Measurements from ENCODE around the gene MAPKBP1.
A peak's percentile ranks its signal among the peaks of the same experiment; 100 is the strongest.

MAPKBP1 gene

DNA sequence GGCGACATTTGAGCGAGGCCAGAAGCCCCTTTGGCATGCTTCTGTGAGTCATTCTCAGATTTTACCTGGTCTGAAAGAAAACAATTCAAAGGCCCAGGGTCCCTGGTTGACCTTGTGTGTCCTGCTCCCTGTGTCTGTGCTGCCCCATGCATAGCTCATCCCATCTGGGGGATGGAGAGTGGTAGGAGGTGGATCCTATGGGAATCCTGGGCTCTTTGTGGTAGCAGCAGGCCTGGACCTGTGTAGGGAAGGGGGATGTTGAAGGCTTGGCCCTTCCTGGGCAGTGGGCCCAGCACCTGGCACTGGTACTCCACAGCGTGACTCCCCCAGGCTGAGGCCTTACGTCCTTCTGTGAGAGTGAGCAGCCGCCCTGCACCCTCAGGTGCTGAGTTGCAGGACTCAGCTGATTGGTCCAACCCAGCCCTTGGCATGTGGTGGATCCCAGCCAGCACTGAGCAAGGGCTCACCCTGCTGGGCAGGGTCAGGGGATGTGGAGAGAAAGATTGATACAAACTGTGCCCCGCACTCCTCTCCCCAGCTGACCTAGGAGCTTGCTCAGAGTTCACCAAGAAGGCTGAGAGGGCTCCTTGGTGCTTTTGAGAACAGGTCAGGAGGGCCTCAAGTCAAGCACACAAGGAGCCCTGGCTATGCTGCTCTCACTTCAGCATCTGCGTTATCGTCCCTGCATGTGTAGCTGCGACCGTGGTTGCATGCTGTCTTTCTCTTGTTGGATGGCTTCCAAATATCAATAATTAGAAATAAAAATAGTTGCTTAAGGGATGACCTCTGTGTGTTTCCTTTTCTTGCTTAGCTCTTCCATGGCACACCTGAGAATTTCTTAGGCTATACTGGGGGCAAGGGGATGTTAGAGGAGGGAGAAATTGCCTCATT lies 32.3 kb downstream of the MAPKBP1 start:
- H3K27me3 ChIP-seq (ENCODE audit: control insufficient read depth in 1 of 2, insufficient read depth in 2 of 2, low read length in 2 of 2), result no peaks in the 10 kb centered on the region
- H3K4me3 ChIP-seq (ENCODE audit: low read length in 2 of 2), result no peak overlapping the region
- H3K9me3 ChIP-seq (ENCODE audit: control insufficient read depth in 2 of 2, low read length in 2 of 2), result no peaks in the 10 kb centered on the region
- peak overlapping the region in 1 of 2 donors; percentile 36 for H3K9ac ChIP-seq (ENCODE audit: low read length in 2 of 2)
- H3K4me1 ChIP-seq (ENCODE audit: control insufficient read depth, insufficient read depth, low read length), result peaks cover 35% of the 10 kb centered on the region
- H3K27ac ChIP-seq (ENCODE audit: low read length), result peak overlapping the region; percentile 82
- no peaks in the 10 kb centered on the region for H3K36me3 ChIP-seq (ENCODE audit: control insufficient read depth in 2 of 2, insufficient read depth in 2 of 2, low read length in 2 of 2)

DNA sequence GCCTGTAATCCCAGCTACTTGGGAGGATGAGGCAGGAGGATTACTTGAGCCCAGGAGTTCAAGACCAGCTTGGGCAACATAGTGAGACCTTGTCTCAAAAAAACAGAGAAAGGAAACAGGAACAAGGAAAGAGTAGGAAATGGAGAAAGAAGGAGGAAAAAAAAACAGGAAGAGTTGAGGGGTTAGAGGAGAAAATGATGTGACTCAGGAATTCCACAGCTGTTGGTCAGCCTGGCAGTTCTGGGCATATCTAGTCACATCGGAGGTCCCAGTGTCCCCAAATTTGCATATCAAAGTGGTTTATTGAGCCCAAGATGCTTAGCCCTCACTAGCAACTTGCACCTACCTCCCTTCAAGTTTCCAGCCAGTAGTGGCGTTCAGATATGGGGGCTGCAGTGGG lies 34.8 kb downstream of the MAPKBP1 start:
- Histone ChIP-seq H3K36me3 (ENCODE audit: control insufficient read depth in 2 of 2, insufficient read depth in 2 of 2, low read length in 2 of 2) (peaks cover 0 to 14% of the 10 kb centered on the region in 2 donors), H3K9me3 (ENCODE audit: control insufficient read depth in 2 of 2, low read length in 2 of 2) (no peaks in the 10 kb centered on the region), H3K27ac (ENCODE audit: low read length) (no peak overlapping the region), H3K27me3 (ENCODE audit: control insufficient read depth in 1 of 2, insufficient read depth in 2 of 2, low read length in 2 of 2) (no peaks in the 10 kb centered on the region), H3K4me1 (ENCODE audit: control insufficient read depth, insufficient read depth, low read length) (peaks cover 34% of the 10 kb centered on the region), H3K9ac (ENCODE audit: low read length in 2 of 2) (no peak overlapping the region), H3K4me3 (ENCODE audit: low read length in 2 of 2) (no peak overlapping the region)

DNA sequence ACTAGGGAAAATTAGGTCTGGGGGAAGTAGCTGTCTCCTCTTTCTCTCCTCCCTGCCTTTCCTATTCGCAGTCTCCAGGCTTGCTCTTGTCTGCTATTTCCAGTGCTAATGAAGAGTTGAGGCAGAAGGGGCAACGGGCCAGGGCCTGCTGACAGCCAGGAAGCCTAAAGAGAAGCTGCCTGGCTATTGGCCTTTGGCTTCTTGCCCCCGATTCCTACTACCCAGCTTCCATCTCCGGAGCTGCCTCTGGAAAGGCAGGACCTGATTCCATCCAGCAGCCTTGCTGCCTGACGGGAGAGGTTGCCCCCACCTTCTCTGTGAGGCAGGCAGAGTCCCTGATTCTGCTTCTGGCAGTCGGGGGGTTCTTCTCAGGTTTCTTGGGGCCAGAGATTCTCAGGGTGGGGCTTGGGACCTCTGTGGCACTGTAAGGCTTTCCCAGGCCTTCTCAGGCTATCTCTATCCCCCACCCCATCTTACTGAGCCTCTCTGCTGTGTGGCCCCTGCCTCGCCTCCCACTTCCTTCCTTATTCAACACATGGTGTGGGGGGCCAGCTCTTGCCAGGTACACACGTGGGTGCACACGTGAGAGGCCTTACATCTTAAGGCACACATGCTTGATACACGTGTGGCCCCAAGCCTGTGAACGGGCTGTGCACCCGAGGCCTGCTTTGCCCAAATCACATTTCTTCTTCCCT lies 35.4 kb downstream of the MAPKBP1 start:
- H3K27ac ChIP-seq (ENCODE audit: low read length), result no peak overlapping the region
- no peaks in the 10 kb centered on the region for H3K27me3 ChIP-seq (ENCODE audit: control insufficient read depth in 1 of 2, insufficient read depth in 2 of 2, low read length in 2 of 2)
- H3K9me3 ChIP-seq (ENCODE audit: control insufficient read depth in 2 of 2, low read length in 2 of 2), result no peaks in the 10 kb centered on the region
- H3K4me1 ChIP-seq (ENCODE audit: control insufficient read depth, insufficient read depth, low read length), result peaks cover 28% of the 10 kb centered on the region
- no peak overlapping the region for H3K9ac ChIP-seq (ENCODE audit: low read length in 2 of 2)
- no peak overlapping the region for H3K4me3 ChIP-seq (ENCODE audit: low read length in 2 of 2)
- H3K36me3 ChIP-seq (ENCODE audit: control insufficient read depth in 2 of 2, insufficient read depth in 2 of 2, low read length in 2 of 2), result peaks cover 0 to 18% of the 10 kb centered on the region in 2 donors

DNA sequence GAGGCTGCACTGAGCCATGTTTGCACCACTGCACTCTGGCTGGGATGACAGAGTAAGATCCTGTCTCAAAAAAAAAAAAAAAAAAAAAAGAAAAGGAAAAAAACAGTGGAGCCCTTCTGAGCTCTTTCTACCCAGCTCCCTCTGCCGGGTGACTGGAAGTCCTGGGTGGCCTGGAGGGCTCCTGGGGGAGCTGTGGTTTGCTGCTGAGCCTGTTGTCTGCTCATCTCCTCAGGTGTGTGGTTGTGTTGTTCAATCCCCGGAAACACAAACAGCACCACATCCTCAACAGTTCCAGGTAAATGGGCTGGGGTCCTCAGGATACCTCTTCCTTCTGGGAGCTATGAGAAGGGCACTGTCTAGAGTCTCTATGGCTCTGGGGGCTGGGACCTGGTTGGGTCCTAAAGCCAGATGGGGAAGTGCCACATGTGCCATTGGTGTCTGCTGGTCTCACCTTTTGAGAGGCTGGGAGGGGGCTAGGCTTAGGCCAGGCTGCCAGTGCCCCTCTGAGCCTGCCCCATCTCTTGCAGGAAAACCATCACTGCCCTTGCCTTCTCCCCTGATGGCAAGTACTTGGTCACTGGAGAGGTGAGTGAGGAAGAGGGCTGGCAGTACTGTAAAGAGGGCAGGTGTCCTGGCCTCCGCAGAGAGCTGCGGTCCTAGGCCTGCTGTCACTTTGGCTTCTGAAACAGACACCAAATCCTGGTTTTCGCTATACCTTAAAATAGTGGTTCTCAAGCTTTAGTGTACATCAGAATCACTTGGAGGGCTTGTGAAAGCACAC lies 36.6 kb downstream of the MAPKBP1 start:
- Histone ChIP-seq H3K27me3 (ENCODE audit: control insufficient read depth in 1 of 2, insufficient read depth in 2 of 2, low read length in 2 of 2) (no peaks in the 10 kb centered on the region), H3K4me1 (ENCODE audit: control insufficient read depth, insufficient read depth, low read length) (peaks cover 16% of the 10 kb centered on the region), H3K9ac (ENCODE audit: low read length in 2 of 2) (no peak overlapping the region), H3K36me3 (ENCODE audit: control insufficient read depth in 2 of 2, insufficient read depth in 2 of 2, low read length in 2 of 2) (peaks cover 7 to 27% of the 10 kb centered on the region in 2 donors), H3K4me3 (ENCODE audit: low read length in 2 of 2) (no peak overlapping the region), H3K27ac (ENCODE audit: low read length) (no peak overlapping the region), H3K9me3 (ENCODE audit: control insufficient read depth in 2 of 2, low read length in 2 of 2) (no peaks in the 10 kb centered on the region)

DNA sequence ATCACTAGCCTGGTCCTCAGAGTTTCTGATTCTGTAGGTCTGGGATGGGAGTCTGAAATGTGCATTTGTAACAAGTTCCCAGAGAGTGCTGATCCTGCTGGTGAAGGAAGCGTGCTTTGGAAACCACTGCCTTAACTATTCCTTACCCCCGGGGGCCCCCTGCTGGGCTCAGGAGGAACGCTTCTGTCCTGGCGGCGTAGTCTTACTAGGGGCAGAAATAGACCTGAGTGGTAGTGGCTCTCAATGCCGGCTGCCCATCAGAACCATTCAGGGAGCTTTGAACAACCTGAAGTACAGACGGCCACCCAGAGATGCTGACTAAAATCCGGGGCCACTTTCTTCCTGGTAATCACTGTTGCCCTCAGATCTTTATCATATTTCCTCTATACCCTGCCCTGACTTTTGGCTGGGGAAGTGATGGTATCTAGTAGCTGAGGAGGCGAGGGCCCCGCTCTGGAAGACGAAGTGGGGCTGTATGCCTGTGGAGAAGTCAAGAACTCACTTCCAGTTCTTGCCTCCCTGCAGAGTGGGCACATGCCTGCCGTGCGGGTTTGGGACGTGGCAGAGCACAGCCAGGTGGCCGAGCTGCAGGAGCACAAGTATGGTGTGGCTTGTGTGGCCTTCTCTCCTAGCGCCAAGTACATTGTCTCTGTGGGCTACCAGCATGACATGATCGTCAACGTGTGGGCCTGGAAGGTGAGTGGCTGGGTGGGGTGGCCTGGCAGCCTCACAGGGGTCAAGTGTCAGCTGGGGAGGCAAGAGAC lies 37.3 kb downstream of the MAPKBP1 start:
- peaks cover 7 to 29% of the 10 kb centered on the region in 2 donors for H3K36me3 ChIP-seq (ENCODE audit: control insufficient read depth in 2 of 2, insufficient read depth in 2 of 2, low read length in 2 of 2)
- H3K27me3 ChIP-seq (ENCODE audit: control insufficient read depth in 1 of 2, insufficient read depth in 2 of 2, low read length in 2 of 2), result no peaks in the 10 kb centered on the region
- no peak overlapping the region for H3K27ac ChIP-seq (ENCODE audit: low read length)
- H3K9ac ChIP-seq (ENCODE audit: low read length in 2 of 2), result no peak overlapping the region
- no peak overlapping the region for H3K4me3 ChIP-seq (ENCODE audit: low read length in 2 of 2)
- H3K9me3 ChIP-seq (ENCODE audit: control insufficient read depth in 2 of 2, low read length in 2 of 2), result no peaks in the 10 kb centered on the region
- peaks cover 9% of the 10 kb centered on the region for H3K4me1 ChIP-seq (ENCODE audit: control insufficient read depth, insufficient read depth, low read length)

DNA sequence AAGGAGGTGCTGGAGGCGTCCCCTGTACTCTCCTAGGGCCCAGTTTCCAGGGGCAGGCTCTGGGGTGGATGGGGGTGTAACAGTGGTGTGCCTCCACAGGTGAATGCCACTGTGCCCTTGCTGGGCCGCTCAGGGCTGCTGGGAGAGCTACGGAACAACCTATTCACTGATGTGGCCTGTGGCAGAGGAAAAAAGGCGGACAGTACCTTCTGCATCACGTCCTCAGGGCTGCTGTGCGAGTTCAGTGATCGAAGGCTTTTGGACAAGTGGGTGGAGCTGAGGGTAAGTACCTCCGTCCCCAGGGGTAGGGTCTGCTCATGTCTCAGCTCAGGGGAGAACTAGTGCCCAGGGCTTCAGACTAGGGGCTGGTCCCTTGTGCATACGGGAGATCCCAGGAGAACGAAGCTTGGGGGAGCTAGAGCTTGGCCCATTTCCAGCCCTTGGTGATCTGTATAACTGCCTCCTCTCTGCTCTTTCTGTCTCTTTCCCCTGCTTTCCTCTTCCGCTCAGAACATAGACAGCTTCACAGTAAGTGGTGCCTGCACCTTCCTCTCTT lies 38.6 kb downstream of the MAPKBP1 start:
- no peak overlapping the region for H3K4me3 ChIP-seq (ENCODE audit: low read length in 2 of 2)
- H3K9ac ChIP-seq (ENCODE audit: low read length in 2 of 2), result no peak overlapping the region
- H3K36me3 ChIP-seq (ENCODE audit: control insufficient read depth in 2 of 2, insufficient read depth in 2 of 2, low read length in 2 of 2), result peaks cover 14 to 42% of the 10 kb centered on the region in 2 donors
- peaks cover 8% of the 10 kb centered on the region for H3K4me1 ChIP-seq (ENCODE audit: control insufficient read depth, insufficient read depth, low read length)
- H3K27me3 ChIP-seq (ENCODE audit: control insufficient read depth in 1 of 2, insufficient read depth in 2 of 2, low read length in 2 of 2), result no peaks in the 10 kb centered on the region
- H3K27ac ChIP-seq (ENCODE audit: low read length), result no peak overlapping the region
- no peaks in the 10 kb centered on the region for H3K9me3 ChIP-seq (ENCODE audit: control insufficient read depth in 2 of 2, low read length in 2 of 2)

DNA sequence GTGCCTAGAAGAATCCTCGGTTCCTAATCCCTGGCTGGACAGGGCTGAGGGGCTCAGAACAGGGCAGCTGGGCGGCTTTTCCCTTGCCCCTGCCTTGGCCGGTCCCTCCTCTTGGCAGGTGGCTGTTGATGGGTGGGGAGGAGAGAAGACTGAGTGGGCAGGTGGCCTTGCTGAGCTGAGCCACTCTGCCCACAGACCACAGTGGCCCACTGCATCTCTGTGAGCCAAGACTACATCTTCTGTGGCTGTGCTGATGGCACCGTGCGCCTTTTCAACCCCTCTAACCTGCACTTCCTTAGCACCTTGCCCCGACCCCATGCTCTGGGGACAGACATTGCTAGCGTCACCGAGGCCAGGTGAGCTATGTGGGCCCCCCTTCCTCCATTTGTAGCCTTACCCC lies 39.1 kb downstream of the MAPKBP1 start:
- Histone ChIP-seq H3K9me3 (ENCODE audit: control insufficient read depth in 2 of 2, low read length in 2 of 2) (no peaks in the 10 kb centered on the region), H3K9ac (ENCODE audit: low read length in 2 of 2) (no peak overlapping the region), H3K27ac (ENCODE audit: low read length) (no peak overlapping the region), H3K4me1 (ENCODE audit: control insufficient read depth, insufficient read depth, low read length) (peaks cover 8% of the 10 kb centered on the region), H3K4me3 (ENCODE audit: low read length in 2 of 2) (no peak overlapping the region), H3K27me3 (ENCODE audit: control insufficient read depth in 1 of 2, insufficient read depth in 2 of 2, low read length in 2 of 2) (no peaks in the 10 kb centered on the region), H3K36me3 (ENCODE audit: control insufficient read depth in 2 of 2, insufficient read depth in 2 of 2, low read length in 2 of 2) (peaks cover 19 to 48% of the 10 kb centered on the region in 2 donors)

DNA sequence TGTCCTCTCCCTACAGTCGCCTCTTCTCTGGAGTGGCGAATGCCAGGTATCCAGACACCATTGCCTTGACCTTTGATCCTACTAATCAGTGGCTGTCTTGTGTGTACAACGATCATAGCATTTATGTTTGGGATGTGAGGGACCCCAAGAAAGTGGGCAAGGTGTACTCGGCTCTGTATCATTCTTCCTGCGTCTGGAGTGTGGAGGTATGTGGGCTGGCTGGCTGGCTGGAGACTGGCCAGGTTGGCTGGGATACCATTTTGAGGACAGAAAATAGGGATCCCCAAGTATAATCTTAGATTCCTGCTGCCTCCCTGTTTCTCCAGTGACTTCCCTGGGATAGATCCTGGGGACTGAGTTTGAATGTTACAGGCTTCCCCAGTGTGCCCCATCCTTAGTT lies 40.2 kb downstream of the MAPKBP1 start:
- H3K9ac ChIP-seq (ENCODE audit: low read length in 2 of 2), result no peak overlapping the region
- no peaks in the 10 kb centered on the region for H3K27me3 ChIP-seq (ENCODE audit: control insufficient read depth in 1 of 2, insufficient read depth in 2 of 2, low read length in 2 of 2)
- H3K27ac ChIP-seq (ENCODE audit: low read length), result no peak overlapping the region
- H3K9me3 ChIP-seq (ENCODE audit: control insufficient read depth in 2 of 2, low read length in 2 of 2), result no peaks in the 10 kb centered on the region
- no peak overlapping the region for H3K4me3 ChIP-seq (ENCODE audit: low read length in 2 of 2)
- peaks cover 29 to 59% of the 10 kb centered on the region in 2 donors for H3K36me3 ChIP-seq (ENCODE audit: control insufficient read depth in 2 of 2, insufficient read depth in 2 of 2, low read length in 2 of 2)
- H3K4me1 ChIP-seq (ENCODE audit: control insufficient read depth, insufficient read depth, low read length), result peaks cover 8% of the 10 kb centered on the region

DNA sequence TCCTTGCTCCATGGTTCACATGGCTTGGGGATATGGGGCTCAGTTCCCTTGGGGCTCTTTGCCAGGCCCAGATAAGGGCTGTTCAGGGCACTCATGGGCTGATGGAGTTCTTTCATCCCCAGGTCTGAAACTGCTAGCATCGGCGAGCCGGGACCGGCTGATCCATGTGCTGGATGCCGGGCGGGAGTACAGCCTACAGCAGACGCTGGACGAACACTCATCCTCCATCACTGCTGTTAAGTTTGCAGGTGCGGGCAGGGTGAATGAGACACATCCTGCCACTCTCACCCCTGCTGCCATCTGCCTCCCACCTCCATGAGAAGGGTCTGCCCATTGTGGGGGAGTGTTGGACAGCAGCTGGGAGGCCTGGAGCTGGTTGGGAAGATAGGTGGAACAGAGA lies 42.5 kb downstream of the MAPKBP1 start:
- Histone ChIP-seq H3K36me3 (ENCODE audit: control insufficient read depth in 2 of 2, insufficient read depth in 2 of 2, low read length in 2 of 2) (peaks cover 46 to 75% of the 10 kb centered on the region in 2 donors), H3K9me3 (ENCODE audit: control insufficient read depth in 2 of 2, low read length in 2 of 2) (no peaks in the 10 kb centered on the region), H3K4me3 (ENCODE audit: low read length in 2 of 2) (no peak overlapping the region), H3K4me1 (ENCODE audit: control insufficient read depth, insufficient read depth, low read length) (no peaks in the 10 kb centered on the region), H3K27ac (ENCODE audit: low read length) (no peak overlapping the region), H3K27me3 (ENCODE audit: control insufficient read depth in 1 of 2, insufficient read depth in 2 of 2, low read length in 2 of 2) (no peaks in the 10 kb centered on the region), H3K9ac (ENCODE audit: low read length in 2 of 2) (no peak overlapping the region)

DNA sequence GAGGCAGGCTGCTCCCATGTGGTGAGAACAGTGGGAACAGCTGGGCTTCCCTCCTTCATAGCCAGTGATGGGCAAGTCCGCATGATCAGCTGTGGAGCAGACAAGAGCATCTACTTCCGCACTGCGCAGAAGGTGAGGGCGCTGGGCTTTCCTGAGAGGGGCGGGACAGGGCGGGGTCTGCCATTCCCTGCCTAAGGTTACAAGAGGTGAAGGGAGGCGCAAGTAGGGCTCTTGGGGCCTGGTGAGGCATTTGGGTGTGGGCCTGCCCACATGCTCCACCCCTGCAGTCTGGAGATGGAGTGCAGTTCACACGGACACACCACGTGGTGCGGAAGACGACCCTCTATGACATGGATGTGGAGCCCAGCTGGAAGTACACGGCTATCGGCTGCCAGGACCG lies 43.0 kb downstream of the MAPKBP1 start:
- Histone ChIP-seq H3K9me3 (ENCODE audit: control insufficient read depth in 2 of 2, low read length in 2 of 2) (no peaks in the 10 kb centered on the region), H3K9ac (ENCODE audit: low read length in 2 of 2) (no peak overlapping the region), H3K4me1 (ENCODE audit: control insufficient read depth, insufficient read depth, low read length) (no peaks in the 10 kb centered on the region), H3K36me3 (ENCODE audit: control insufficient read depth in 2 of 2, insufficient read depth in 2 of 2, low read length in 2 of 2) (peaks cover 46 to 76% of the 10 kb centered on the region in 2 donors), H3K27me3 (ENCODE audit: control insufficient read depth in 1 of 2, insufficient read depth in 2 of 2, low read length in 2 of 2) (no peaks in the 10 kb centered on the region), H3K4me3 (ENCODE audit: low read length in 2 of 2) (no peak overlapping the region), H3K27ac (ENCODE audit: low read length) (no peak overlapping the region)
